Measurements from ENCODE around the gene PTPN18. TPM values are rescaled to one million over a fixed set of nuclear protein-coding genes. Genes with fewer than 3 reads are reported as not detected.
"Not testable (repeated sequence)": the region's sequence is repeated elsewhere in the genome, so short reads cannot be mapped to it uniquely, and the experiment has no call there.

The PTPN18 gene
- total RNA-seq, 1 experiment from 2014 or later = 34.4 TPM

DNA sequence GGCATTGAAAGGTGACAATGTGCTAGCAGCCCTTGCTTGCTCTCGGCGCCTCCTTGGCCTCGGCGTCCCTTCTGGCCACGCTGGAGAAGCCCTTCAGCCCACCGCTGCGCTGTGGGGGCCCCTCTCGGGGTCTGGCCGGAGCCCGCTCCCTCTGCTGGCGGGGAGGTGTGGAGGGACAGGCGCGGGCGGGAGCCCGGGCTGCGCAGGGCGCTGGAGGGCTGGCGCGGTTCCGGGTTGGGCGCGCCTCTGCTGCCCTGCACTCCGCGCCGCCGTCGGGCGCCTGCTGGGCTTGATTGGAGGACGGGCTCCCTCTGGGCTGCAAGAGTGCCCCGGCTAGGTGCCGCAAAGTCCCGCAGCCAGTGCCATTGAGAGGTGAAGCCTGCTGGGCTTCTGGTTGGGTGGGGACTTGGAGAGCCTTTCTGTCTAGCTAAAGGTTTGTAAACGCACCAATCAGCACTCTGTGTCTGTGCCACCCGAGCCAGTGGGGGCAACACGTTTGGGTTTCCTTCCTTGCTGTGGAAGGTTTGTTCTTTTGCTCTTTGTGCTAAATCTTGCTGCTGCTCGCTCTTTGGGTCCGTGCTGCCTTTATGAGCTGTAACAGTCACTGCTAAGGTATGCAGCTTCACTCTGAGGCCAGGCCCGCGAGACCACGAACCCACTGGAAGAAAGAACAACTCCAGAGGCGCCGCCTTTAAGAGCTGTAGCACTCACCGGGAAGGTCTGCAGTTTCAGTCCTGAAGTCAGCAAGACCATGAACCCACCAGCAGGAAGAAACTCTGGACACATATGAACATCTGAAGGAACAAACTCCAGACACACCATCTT is 27.9 kb upstream of the PTPN18 start:
- H3K27me3 Mint-ChIP-seq (ENCODE audit: insufficient read depth, unreplicated experiment) = no peaks in the 10 kb centered on the region
- DNase-seq (ENCODE audit: unreplicated experiment) = peak; percentile 47
- peaks cover 10% of the 10 kb centered on the region for H3K4me1 Mint-ChIP-seq (ENCODE audit: insufficient read depth, unreplicated experiment)

GRCh38 chr2:130328710-130329109 is 27.1 kb upstream of the PTPN18 start:
- TF ChIP-seq, protein P1, sequence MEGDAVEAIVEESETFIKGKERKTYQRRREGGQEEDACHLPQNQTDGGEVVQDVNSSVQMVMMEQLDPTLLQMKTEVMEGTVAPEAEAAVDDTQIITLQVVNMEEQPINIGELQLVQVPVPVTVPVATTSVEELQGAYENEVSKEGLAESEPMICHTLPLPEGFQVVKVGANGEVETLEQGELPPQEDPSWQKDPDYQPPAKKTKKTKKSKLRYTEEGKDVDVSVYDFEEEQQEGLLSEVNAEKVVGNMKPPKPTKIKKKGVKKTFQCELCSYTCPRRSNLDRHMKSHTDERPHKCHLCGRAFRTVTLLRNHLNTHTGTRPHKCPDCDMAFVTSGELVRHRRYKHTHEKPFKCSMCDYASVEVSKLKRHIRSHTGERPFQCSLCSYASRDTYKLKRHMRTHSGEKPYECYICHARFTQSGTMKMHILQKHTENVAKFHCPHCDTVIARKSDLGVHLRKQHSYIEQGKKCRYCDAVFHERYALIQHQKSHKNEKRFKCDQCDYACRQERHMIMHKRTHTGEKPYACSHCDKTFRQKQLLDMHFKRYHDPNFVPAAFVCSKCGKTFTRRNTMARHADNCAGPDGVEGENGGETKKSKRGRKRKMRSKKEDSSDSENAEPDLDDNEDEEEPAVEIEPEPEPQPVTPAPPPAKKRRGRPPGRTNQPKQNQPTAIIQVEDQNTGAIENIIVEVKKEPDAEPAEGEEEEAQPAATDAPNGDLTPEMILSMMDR (IDR thresholded peaks at IDR 0.05; ENCODE audit: unreplicated experiment) = no peak
- no peaks in the 10 kb centered on the region for H3K36me3 Mint-ChIP-seq (ENCODE audit: insufficient read depth, unreplicated experiment)
- no peaks in the 10 kb centered on the region for H3K27me3 Mint-ChIP-seq (ENCODE audit: insufficient read depth, unreplicated experiment)
- peak overlapping the region; percentile 59 for H3K4me3 Mint-ChIP-seq (ENCODE audit: unreplicated experiment)
- H3K9me3 Mint-ChIP-seq (ENCODE audit: unreplicated experiment) = no peaks in the 10 kb centered on the region
- BruUV-seq (replicated peaks) = no TSS peak
- ChIA-PET POLR2A (interaction anchor here (1.4 to 4.0 kb wide), 4 partner anchors 9 to 148 kb away, joined by 6 to 39 read pairs (median 18); partner anchors contain the start of genes IMP4, MZT2B and SMPD4), CTCF (interaction anchor here (0.6 to 3.0 kb wide), 3 partner anchors 147 to 1859 kb away, joined by 3 to 17 read pairs (median 3); partner anchors contain the start of genes MZT2B and SMPD4)
- H3K27ac Mint-ChIP-seq (ENCODE audit: low read depth, unreplicated experiment) = peak overlapping the region; percentile 75
- DNase-seq (ENCODE audit: unreplicated experiment) = peak; percentile 66
- intact Hi-C loops (cut with micrococcal nuclease) = no loop called here
- H3K4me1 Mint-ChIP-seq (ENCODE audit: insufficient read depth, unreplicated experiment) = peaks cover 10% of the 10 kb centered on the region

More for the DNA sequence above, 27.9 kb upstream of the PTPN18 start:
- CTCF ChIA-PET = interaction anchor here (0.6 to 3.0 kb wide), 5 partner anchors 14 to 1859 kb away, joined by 3 to 17 read pairs (median 5); partner anchors contain the start of genes MZT2B and SMPD4
- no TSS peak for BruUV-seq (replicated peaks)
- Mint-ChIP-seq H3K36me3 (ENCODE audit: insufficient read depth, unreplicated experiment) (no peaks in the 10 kb centered on the region), H3K27ac (ENCODE audit: low read depth, unreplicated experiment) (peak overlapping the region; percentile 75), H3K9me3 (ENCODE audit: unreplicated experiment) (no peaks in the 10 kb centered on the region), H3K4me3 (ENCODE audit: unreplicated experiment) (peak overlapping the region; percentile 59)
- intact Hi-C loops (cut with micrococcal nuclease) = no loop called here
- TF ChIP-seq, protein P1 (IDR thresholded peaks at IDR 0.05; ENCODE audit: unreplicated experiment) = no peak
- POLR2A ChIA-PET = interaction anchor here (1.4 to 4.0 kb wide), 4 partner anchors 10 to 147 kb away, joined by 6 to 39 read pairs (median 18); partner anchors contain the start of genes IMP4, MZT2B and SMPD4

GRCh38 chr2:130332271-130333073 is 23.4 kb upstream of the PTPN18 start:
- BruUV-seq (replicated peaks) = no TSS peak
- intact Hi-C loops (cut with micrococcal nuclease) = loop anchor here (1.0 to 5.0 kb wide), 4 partner anchors 151 to 483 kb away; partner anchors contain the start of gene SMPD4
- POLR2A ChIA-PET = interaction anchor here (0.6 to 2.3 kb wide), 5 partner anchors 10 to 669 kb away, joined by 3 to 24 read pairs (median 3); partner anchors contain the start of genes IMP4, MZT2B and SMPD4
- no peak overlapping the region for H3K27ac Mint-ChIP-seq (ENCODE audit: low read depth, unreplicated experiment)
- no peaks in the 10 kb centered on the region for H3K9me3 Mint-ChIP-seq (ENCODE audit: unreplicated experiment)
- TF ChIP-seq, protein P1 (IDR thresholded peaks at IDR 0.05; ENCODE audit: unreplicated experiment) = peak; percentile 95
- H3K27me3 Mint-ChIP-seq (ENCODE audit: insufficient read depth, unreplicated experiment) = no peaks in the 10 kb centered on the region
- CTCF ChIA-PET = interaction anchor here (0.6 to 9.2 kb wide), 17 partner anchors 9 to 1384 kb away, joined by 3 to 90 read pairs (median 4); partner anchors contain the start of genes IMP4, MZT2B and SMPD4
- H3K4me3 Mint-ChIP-seq (ENCODE audit: unreplicated experiment) = no peak overlapping the region
- peaks cover 15% of the 10 kb centered on the region for H3K4me1 Mint-ChIP-seq (ENCODE audit: insufficient read depth, unreplicated experiment)
- DNase-seq (ENCODE audit: unreplicated experiment) = peak; percentile 84
- H3K36me3 Mint-ChIP-seq (ENCODE audit: insufficient read depth, unreplicated experiment) = peaks cover 8% of the 10 kb centered on the region

DNA sequence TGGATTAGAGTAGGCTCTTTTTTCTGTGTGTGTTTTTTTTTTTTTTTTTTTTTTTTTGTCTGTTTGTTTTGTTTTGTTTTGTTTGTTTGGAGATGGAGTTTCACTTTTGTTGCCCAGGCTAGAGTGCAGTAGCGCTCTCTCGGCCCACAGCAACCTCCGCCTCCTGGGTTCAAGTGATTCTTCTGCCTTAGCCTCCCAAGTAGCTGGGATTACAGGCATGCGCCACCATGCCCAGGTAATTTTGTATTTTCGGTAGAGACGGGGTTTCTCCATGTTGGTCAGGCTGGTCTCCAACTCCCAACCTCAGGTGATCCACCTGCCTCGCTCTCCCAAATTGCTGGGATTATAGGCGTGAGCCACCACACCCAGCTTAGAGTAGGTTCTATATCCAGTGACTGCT is 22.6 kb upstream of the PTPN18 start:
- H3K9me3 Mint-ChIP-seq (ENCODE audit: unreplicated experiment); DNase-seq (ENCODE audit: unreplicated experiment); H3K27me3 Mint-ChIP-seq (ENCODE audit: insufficient read depth, unreplicated experiment); H3K27ac Mint-ChIP-seq (ENCODE audit: low read depth, unreplicated experiment); BruUV-seq (replicated peaks); H3K4me3 Mint-ChIP-seq (ENCODE audit: unreplicated experiment): not testable (repeated sequence)
- ChIA-PET CTCF (interaction anchor here (0.6 to 9.2 kb wide), 16 partner anchors 10 to 1919 kb away, joined by 3 to 90 read pairs (median 4); partner anchors contain the start of genes IMP4, MZT2B and SMPD4), POLR2A (interaction anchor here (1.2 to 2.3 kb wide), 4 partner anchors 9 to 152 kb away, joined by 3 to 24 read pairs (median 6); partner anchors contain the start of genes IMP4, MZT2B and SMPD4)
- peaks cover 13% of the 10 kb centered on the region for H3K4me1 Mint-ChIP-seq (ENCODE audit: insufficient read depth, unreplicated experiment)
- H3K36me3 Mint-ChIP-seq (ENCODE audit: insufficient read depth, unreplicated experiment) = peaks cover 16% of the 10 kb centered on the region
- intact Hi-C loops (cut with micrococcal nuclease) = loop anchor here (5.0 kb wide), 1 partner anchor 411 kb away; no protein-coding TSS in a partner anchor

Data from MCF 10A (cell line).